GM21619 (cell line): Measurements from ENCODE around the gene GNAO1.

Source experiments
- ATAC-seq: cut with Tn5 transposase; IDR thresholded peaks from one replicate; pipeline ENCODE4 v1.9.1; 2021; ENCODE audit not compliant: unreplicated experiment

Gene GNAO1

GRCh38 chr16:56263711-56264608, 72.7 kb downstream of the GNAO1 start:
- ATAC-seq: no peak

DNA sequence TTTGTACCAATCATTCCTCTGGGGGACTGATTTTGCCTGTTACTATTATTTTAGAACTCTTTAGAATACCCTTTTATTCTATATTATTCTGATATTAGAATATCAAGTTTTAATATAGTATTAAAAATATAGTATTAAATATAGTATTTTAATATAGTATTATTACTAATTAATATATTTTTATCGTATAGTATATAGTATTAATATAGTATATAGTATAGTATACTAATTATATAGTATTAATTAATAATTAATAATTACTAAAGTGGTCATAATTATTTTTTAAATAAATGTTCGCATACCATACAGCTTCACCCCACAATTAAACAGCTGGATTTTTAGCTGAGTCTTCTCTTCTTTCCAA, 73.3 kb downstream of the GNAO1 start:
- ATAC-seq: no peak

DNA sequence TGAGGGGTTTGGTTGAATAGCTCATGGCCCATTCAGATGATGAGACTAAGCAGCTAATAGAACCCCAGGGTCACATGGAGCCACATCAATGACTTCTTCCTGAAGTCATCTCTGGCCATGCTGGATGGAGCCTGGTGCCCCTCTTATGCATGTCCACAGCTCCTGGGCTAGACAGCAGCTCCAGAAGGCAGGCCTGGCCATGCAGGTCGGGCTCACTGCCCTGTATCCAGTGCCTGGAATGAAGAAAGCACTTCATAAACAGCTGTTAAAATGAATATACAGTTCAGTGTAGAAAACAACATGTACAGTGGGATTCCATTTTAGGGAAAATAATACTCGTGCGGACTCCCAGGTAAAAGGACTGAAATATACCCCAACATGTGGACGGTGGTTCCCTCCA, 73.9 kb downstream of the GNAO1 start:
- ATAC-seq: no peak

- ATAC-seq: no peak
Observed at GRCh38 chr16:56265746-56266145, 74.5 kb downstream of the GNAO1 start.

GRCh38 chr16:56266641-56267607, 75.6 kb downstream of the GNAO1 start:
- no peak for ATAC-seq

DNA sequence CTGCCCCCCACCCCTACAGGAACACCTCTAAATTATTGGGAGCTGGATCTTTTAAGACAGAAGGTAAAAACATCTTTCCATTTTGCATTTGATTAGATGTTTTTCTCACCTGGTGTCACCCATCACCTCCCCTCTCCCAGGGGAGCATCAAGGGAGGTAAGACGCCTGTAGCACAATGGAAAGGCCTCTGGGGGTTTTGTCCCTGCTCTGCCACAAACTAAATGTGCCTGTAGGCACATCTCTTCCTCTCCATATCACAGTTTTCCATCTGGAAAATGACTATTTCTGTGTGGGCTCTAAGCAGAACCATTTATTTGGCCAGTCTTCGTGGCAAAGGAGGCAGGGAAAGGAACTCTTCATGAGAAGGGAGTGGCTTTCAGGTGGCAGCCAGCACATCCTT, 76.6 kb downstream of the GNAO1 start:
- no peak for ATAC-seq

- ATAC-seq: no peak
Observed at GRCh38 chr16:56268799-56269198, 77.5 kb downstream of the GNAO1 start.

GRCh38 chr16:56269281-56269680, 78.0 kb downstream of the GNAO1 start:
- no peak for ATAC-seq

DNA sequence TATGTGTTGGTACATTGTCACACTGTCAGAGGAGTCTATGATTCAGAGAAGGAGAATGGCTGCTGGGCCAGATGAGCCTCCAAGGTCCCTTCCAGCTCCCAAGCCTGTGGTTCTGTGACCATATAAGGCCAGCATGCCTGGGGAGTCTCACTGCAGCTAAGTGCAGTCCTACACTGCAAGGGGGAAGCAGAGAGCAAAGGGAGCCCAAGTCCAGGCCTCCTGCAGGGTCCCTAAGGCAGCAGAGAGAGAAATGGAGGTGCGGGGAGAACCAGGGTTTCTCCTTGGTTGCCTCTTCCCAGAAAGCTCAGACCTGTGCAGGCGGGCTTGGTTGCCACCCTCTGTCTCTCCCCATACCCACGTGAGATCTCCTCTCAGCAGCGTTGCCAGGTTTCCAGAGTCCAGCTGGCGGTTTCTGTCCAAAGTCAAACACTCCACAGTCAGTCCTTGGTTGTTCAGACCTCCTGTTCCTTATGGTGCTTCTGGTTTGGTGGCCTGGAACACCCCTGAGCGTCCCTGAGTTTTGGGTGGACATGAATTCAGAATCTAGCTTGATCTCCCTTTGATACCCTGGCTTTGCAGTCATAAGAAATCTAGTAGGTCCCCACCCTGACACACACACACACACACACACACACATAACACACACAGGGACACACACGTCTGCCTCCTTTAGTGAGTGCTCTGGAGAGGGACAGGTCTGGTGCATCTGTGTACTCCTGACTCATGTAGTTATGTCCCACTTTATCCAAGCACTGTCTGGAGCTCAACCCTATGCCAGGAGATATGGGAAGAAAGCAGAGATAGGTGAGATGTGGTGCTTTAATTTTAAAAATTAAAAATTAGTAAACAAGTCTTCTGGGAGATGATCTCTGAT, 78.8 kb downstream of the GNAO1 start:
- no peak for ATAC-seq

DNA sequence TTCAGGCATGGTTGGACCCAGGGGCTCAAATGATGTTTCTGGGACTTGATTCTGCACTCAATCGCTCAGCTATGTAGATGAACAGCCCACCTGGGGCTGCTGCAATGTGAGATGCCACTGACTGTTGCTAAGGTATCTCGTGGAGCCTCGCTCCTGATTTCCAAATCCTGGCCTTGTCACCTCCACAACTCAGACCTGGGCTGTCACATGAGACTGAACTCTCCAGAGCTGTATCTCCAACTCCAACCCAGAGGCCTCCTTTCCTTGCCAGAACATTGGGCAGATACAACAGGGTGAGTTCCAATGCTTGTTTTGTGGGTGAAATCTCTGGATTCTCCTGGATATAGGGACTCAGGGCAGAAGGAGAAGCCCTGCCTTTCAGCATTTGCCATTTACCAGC, 79.5 kb downstream of the GNAO1 start:
- no peak for ATAC-seq

DNA sequence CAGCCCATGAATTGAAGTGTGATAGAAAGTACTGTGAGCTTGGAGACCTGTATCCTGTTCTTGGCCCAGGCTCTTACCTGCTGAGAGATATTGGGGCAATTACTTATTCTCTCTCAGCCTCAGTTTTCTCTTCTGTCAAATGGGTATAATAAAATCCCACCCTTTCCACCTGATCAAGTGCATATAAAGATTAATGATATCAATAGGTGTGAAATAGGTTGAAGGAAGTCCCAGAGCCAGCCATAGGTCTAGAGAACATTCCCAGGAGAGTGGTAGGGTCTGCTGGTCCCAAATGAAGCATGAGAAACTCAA, 81.2 kb downstream of the GNAO1 start:
- no peak for ATAC-seq

GRCh38 chr16:56273615-56274014, 82.3 kb downstream of the GNAO1 start:
- no peak for ATAC-seq

GRCh38 chr16:56274369-56274768, 83.1 kb downstream of the GNAO1 start:
- no peak for ATAC-seq

DNA sequence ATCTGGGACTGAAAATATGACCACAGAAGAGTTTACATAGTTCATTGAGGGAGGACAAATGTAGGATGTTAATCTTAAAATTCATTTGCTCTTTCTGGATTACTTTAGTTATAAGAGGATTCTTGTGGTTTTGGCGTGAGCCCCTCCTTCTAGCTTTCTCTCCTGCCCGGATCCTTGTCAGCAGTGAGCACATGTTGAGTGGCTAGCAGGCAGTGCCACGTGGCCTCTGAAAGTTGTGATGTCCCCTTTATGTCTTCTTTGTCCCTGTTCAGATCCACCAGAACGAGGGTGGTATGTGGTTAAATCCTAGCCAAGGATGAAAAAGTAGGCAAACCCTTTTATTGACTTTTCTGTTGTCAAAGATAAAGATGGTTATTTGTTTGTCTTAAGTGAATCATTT, 83.8 kb downstream of the GNAO1 start:
- no peak for ATAC-seq

DNA sequence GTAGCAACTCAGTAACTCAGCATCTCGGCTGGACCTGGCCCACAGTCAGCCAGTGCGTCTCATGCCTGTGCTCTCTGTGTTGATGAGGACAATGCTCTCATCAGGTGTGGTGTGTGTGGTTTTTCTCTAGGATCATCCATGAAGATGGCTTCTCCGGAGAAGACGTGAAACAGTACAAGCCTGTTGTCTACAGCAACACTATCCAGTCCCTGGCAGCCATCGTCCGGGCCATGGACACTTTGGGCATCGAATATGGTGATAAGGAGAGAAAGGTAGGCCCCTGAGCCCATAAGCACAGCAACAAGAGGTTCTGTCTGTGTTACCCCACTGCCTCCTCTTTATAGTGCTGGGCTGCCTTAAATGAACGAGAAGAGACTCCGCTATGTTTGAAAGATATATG, 84.5 kb downstream of the GNAO1 start:
- no peak for ATAC-seq

GRCh38 chr16:56277075-56277474, 85.8 kb downstream of the GNAO1 start:
- no peak for ATAC-seq

DNA sequence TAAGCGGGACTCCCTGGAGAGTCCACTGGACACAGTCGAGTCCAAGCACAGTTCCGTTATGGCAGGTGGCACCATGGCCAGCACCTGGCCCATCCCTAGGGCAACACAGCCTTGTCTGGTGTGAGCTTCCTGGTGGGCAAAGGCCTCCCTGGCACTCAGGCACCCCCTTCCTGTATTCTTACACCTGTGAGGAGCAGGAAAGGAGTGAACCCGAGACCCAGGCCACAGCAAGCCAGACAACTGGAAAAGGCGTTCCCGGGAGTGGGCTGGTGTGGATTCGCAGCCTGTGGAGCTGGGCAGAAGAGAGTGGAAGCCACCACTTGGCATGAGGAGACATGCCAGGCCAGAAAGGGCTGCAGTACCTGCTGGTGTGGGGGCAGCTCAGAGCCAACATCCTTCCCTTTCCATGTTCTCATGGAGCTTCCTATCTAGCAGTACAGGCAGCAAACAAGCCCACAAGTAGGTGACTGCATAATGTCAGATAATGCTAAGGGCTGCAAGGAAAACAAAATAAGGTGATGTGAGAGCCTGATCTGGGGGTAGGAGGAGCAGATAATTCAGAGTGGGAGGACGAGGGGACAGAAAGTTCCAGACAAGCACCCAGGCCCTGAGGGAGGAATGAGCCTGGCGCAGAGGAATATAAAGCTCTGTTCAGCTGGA, 87.0 kb downstream of the GNAO1 start:
- ATAC-seq: no peak

DNA sequence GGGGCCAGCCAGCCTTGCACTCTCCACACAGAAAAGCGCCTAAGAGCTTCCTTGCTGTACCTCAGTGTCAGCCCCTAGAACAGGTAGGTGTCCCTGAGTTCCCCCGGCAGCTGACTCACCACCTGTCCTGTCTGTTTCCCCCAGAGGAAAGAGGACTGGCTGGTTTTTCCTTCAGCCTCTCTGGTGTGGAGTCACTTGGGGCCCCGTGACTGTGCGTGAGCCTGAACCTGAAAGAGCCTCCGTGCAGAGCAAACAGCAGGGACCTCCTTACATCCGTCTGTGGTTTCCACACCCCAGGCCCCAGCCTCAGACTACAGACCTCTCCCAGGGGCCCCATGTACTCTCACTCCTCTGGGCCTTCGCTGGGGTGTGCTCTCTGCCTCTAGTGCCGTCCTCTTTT, 87.8 kb downstream of the GNAO1 start:
- ATAC-seq: peak; percentile 70

GRCh38 chr16:56279914-56280313, 88.6 kb downstream of the GNAO1 start:
- ATAC-seq: no peak

DNA sequence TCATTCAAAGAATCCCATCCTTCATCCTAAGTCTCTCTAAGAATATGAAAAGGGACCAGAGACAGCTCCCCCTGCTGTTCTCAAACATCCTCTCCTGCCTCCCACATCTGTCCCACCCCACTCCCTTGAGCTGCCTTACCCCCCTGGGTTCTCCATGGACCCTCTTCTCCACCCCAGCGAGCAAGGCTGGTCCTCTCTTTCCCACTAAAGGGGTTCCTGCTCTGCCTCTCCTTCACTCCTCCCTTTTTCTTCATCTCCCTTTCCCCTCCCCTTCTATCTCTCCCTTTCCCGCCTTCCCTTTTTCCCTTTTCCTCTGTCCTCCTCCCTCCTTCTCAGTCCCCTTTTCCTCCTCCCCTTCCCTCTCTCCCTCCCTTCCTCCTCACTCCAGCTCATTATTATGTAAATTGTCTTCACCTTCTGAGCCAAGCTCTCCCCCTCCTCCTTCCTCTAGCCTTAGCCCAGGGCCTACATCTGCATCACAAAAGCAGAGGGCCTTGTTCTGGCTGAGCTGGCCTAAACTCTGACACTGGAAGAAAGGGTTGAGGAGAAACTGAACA, 90.0 kb downstream of the GNAO1 start:
- no peak for ATAC-seq
